BLaER1 treated with 17β-estradiol and CSF1 and Interleukin-3, amounts not matched to agents 10 nM and 100 nM (cell line): Measurements from ENCODE around the gene LARP4B.
A peak's percentile ranks its signal among the peaks of the same experiment; 100 is the strongest.

ENCODE experiments used
- H3K27ac ChIP-seq, 11 experiments: shearing (Covaris generic); formaldehyde crosslinking; 2 replicates each; pipeline ENCODE4 v1.8.1; 2022
- H3K27me3 ChIP-seq, 11 experiments: shearing (Covaris generic); formaldehyde crosslinking; 2 replicates each; pipeline ENCODE4 v1.8.1; 2022
- H3K36me3 ChIP-seq, 11 experiments: shearing (Covaris generic); formaldehyde crosslinking; 2 replicates each; pipeline ENCODE4 v1.8.1; 2022
- H3K4me1 ChIP-seq, 10 experiments: shearing (Covaris generic); formaldehyde crosslinking; 2 replicates each; pipeline ENCODE4 v1.8.1; 2022
- H3K4me2 ChIP-seq, 11 experiments: shearing (Covaris generic); formaldehyde crosslinking; 2 replicates each; pipeline ENCODE4 v1.8.1; 2022
- H3K4me3 ChIP-seq, 10 experiments: shearing (Covaris generic); formaldehyde crosslinking; 2 replicates each; pipeline ENCODE4 v1.8.1; 2022
- H3K9ac ChIP-seq, 11 experiments: shearing (Covaris generic); formaldehyde crosslinking; 2 replicates each; pipeline ENCODE4 v1.8.1; 2022
- H3K9me3 ChIP-seq, 11 experiments: shearing (Covaris generic); formaldehyde crosslinking; replicated peaks in 1 of 11; 2 replicates each; pipeline ENCODE4 v1.8.1; 2022
- H4K20me1 ChIP-seq, 11 experiments: shearing (Covaris generic); formaldehyde crosslinking; 2 replicates each; pipeline ENCODE4 v1.8.1; 2022
- Cebpa-rat ChIP-seq, 11 experiments: shearing (Covaris generic); IDR thresholded peaks; 2 replicates each; pipeline ENCODE4 v1.8.1; 2022

The LARP4B gene

GRCh38 chr10:807163-807957 lies 124.1 kb downstream of the LARP4B start:
- H3K4me2 ChIP-seq: peak overlapping the region in 2 of 11 experiments; percentile 77 to 83; a peak in 2 of 22 replicates
- H3K27ac ChIP-seq: no peak overlapping the region
- no peaks in the 10 kb centered on the region for H3K9me3 ChIP-seq
- peaks cover 48 to 69% (median 61%) of the 10 kb centered on the region in 11 experiments for H3K36me3 ChIP-seq
- H3K4me1 ChIP-seq: peaks cover 40 to 54% (median 46%) of the 10 kb centered on the region in 10 experiments
- no peak overlapping the region for H3K4me3 ChIP-seq
- no peak overlapping the region for H3K9ac ChIP-seq
- no peaks in the 10 kb centered on the region for H3K27me3 ChIP-seq
- peaks cover 65 to 99% (median 90%) of the 10 kb centered on the region in 11 experiments for H4K20me1 ChIP-seq
- TF ChIP-seq Cebpa-rat (IDR thresholded peaks at IDR 0.05): no peak

DNA sequence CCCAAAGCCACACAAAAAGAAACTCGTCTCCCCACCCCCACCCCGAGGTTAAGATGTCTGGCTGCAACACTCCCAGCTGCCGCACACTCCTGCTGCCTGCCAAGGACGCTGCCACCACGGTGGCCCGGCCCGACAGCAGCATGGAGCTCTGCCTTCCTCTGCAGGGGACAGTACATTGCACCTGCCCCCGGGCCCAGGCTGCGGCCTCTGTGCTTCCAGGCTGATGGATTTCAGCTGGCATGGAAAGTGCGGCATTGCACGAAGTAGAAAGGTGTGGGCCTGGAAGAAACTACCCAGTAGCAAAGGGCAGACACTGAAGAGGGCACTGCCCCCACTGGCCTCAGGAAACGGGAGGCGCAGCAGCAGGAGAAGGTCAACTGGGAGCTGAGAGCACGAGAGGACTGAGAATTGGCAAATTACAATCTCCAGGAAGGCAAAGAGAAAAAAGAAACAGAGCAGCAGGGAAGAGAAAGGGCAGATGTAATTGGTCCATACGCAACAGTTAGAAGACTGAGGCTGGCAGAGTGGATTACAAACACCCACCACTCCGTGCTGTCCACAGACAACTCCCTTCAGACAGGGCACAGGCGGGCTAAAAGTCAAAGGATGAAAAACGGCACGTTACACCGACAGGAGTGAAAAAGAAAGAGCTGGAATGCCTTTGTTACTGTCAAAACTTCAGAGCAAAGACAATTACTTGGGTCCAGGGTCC lies 124.9 kb downstream of the LARP4B start:
- Histone ChIP-seq H3K9me3 (peaks cover 0 to under 1% (median 0%) of the 10 kb centered on the region in 11 experiments; a peak in 3 of 22 replicates), H3K4me2 (peak overlapping the region; percentile 73 to 94 (median 83)), H3K27ac (no peak overlapping the region), H3K9ac (no peak overlapping the region), H4K20me1 (peaks cover 66 to 97% (median 84%) of the 10 kb centered on the region in 11 experiments), H3K27me3 (no peaks in the 10 kb centered on the region), H3K4me3 (no peak overlapping the region), H3K4me1 (peaks cover 40 to 56% (median 53%) of the 10 kb centered on the region in 10 experiments), H3K36me3 (peaks cover 41 to 62% (median 54%) of the 10 kb centered on the region in 11 experiments)
- no peak for TF ChIP-seq Cebpa-rat (IDR thresholded peaks at IDR 0.05)

GRCh38 chr10:805620-806305 lies 125.7 kb downstream of the LARP4B start:
- H3K27me3 ChIP-seq: no peaks in the 10 kb centered on the region
- peaks cover 58 to 89% (median 83%) of the 10 kb centered on the region in 11 experiments for H4K20me1 ChIP-seq
- peaks cover 2 to 9% (median 8%) of the 10 kb centered on the region in 11 experiments; a peak in 19 of 22 replicates for H3K9me3 ChIP-seq
- peaks cover 38 to 53% (median 45%) of the 10 kb centered on the region in 11 experiments for H3K36me3 ChIP-seq
- peak overlapping the region in 2 of 11 experiments; percentile 22 to 39; a peak in 1 of 22 replicates for H3K9ac ChIP-seq
- H3K27ac ChIP-seq: peak overlapping the region in 4 of 11 experiments; percentile 30 to 58 (median 52); a peak in 6 of 22 replicates
- H3K4me3 ChIP-seq: peak overlapping the region in 1 of 10 experiments; percentile 35; a peak in 1 of 20 replicates
- H3K4me2 ChIP-seq: peak overlapping the region; percentile 73 to 94 (median 83)
- peaks cover 40 to 58% (median 55%) of the 10 kb centered on the region in 10 experiments for H3K4me1 ChIP-seq
- TF ChIP-seq Cebpa-rat (IDR thresholded peaks at IDR 0.05): no peak

GRCh38 chr10:804787-805619 lies 126.5 kb downstream of the LARP4B start:
- Histone ChIP-seq H3K36me3 (peaks cover 31 to 46% (median 38%) of the 10 kb centered on the region in 11 experiments), H3K4me2 (peak overlapping the region; percentile 73 to 94 (median 83)), H3K9me3 (peaks cover 5 to 16% (median 15%) of the 10 kb centered on the region in 11 experiments; a peak in 21 of 22 replicates), H4K20me1 (peaks cover 51 to 82% (median 76%) of the 10 kb centered on the region in 11 experiments), H3K4me1 (peaks cover 40 to 58% (median 55%) of the 10 kb centered on the region in 10 experiments), H3K9ac (peak overlapping the region in 9 of 11 experiments; percentile 6 to 62 (median 52); a peak in 14 of 22 replicates), H3K27ac (peak overlapping the region in 9 of 11 experiments; percentile 8 to 58 (median 50); a peak in 14 of 22 replicates), H3K27me3 (no peaks in the 10 kb centered on the region), H3K4me3 (peak overlapping the region in 5 of 10 experiments; percentile 14 to 40 (median 28); a peak in 6 of 20 replicates)
- no peak for TF ChIP-seq Cebpa-rat (IDR thresholded peaks at IDR 0.05)

DNA sequence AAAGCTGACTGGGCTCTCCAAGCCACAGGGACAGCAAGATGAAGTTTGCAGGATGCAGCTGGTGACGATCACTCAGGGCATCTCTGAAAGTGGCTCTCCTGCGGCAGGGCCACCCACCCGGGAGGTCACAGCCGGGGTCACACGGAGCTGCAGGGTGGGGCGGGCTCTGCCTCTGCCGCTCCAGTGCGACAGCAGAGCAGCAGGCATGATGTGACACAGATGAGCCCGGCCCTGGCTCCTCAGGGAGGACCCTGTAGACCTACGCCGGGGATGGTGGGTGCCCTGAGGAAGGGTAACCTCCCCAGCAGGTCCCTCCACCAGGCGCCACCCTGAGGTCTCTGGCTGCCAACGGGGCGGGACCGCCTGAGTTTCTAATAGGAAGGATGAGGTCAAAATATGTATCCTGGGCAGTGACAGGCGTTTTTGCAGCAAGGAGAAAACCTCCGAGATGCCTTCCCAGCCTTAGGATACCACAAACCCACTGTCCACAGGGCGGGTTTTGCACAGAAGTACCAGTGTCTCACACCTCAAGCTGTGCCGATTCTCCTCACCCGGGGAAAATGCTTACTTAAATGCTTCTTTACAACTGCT lies 127.2 kb downstream of the LARP4B start:
- peak overlapping the region in 9 of 11 experiments; percentile 6 to 62 (median 52); a peak in 15 of 22 replicates for H3K9ac ChIP-seq
- peaks cover 40 to 64% (median 55%) of the 10 kb centered on the region in 10 experiments for H3K4me1 ChIP-seq
- H3K27ac ChIP-seq: peak overlapping the region in 9 of 11 experiments; percentile 8 to 58 (median 50); a peak in 14 of 22 replicates

GRCh38 chr10:803041-803741 lies 128.3 kb downstream of the LARP4B start:
- Histone ChIP-seq H3K4me1 (peaks cover 40 to 64% (median 55%) of the 10 kb centered on the region in 10 experiments), H3K9ac (peak overlapping the region in 1 of 11 experiments; percentile 21; a peak in 3 of 22 replicates), H3K27me3 (no peaks in the 10 kb centered on the region), H3K4me3 (no peak overlapping the region), H3K27ac (peak overlapping the region in 5 of 11 experiments; percentile 34 to 58 (median 52); a peak in 6 of 22 replicates), H3K9me3 (peaks cover 23 to 34% (median 32%) of the 10 kb centered on the region in 11 experiments), H3K4me2 (peak overlapping the region in 10 of 11 experiments; percentile 73 to 94 (median 83); a peak in 20 of 22 replicates), H4K20me1 (peaks cover 33 to 63% (median 58%) of the 10 kb centered on the region in 11 experiments), H3K36me3 (peaks cover 12 to 32% (median 21%) of the 10 kb centered on the region in 11 experiments)
- TF ChIP-seq Cebpa-rat (IDR thresholded peaks at IDR 0.05): no peak

More for the DNA sequence above, 127.2 kb downstream of the LARP4B start:
- TF ChIP-seq Cebpa-rat (IDR thresholded peaks at IDR 0.05): no peak
- Histone ChIP-seq H3K9me3 (peaks cover 12 to 23% (median 21%) of the 10 kb centered on the region in 11 experiments), H3K4me3 (peak overlapping the region in 6 of 10 experiments; percentile 12 to 40 (median 22); a peak in 6 of 20 replicates), H4K20me1 (peaks cover 44 to 74% (median 69%) of the 10 kb centered on the region in 11 experiments), H3K36me3 (peaks cover 23 to 38% (median 31%) of the 10 kb centered on the region in 11 experiments), H3K27me3 (no peaks in the 10 kb centered on the region), H3K4me2 (peak overlapping the region; percentile 73 to 94 (median 83))
